Colonic mucosa (tissue), 4 donors: Measurements from ENCODE around the gene ANKS1B. TPM values are rescaled to one million over a fixed set of nuclear protein-coding genes. Genes with fewer than 3 reads are reported as not detected.

ENCODE experiments used
- DNase-seq: peaks from one replicate; pipeline ENCODE4 v3.0.0-alpha.2; 2020
- H3K27ac ChIP-seq: fragments of 200-600 bp; one replicate; pipeline ENCODE4 v1.8.0; 2021
- H3K27me3 ChIP-seq: fragments of 200-600 bp; one replicate; pipeline ENCODE4 v1.8.0; 2021
- H3K36me3 ChIP-seq: fragments of 200-600 bp; one replicate; pipeline ENCODE4 v1.8.0; 2021
- H3K4me1 ChIP-seq: fragments of 200-600 bp; one replicate; pipeline ENCODE4 v1.8.0; 2021; ENCODE audit warnings: mild to moderate bottlenecking
- H3K4me3 ChIP-seq: fragments of 200-600 bp; one replicate; pipeline ENCODE4 v1.8.0; 2021
- H3K9ac ChIP-seq, 2 donors: one replicate each; pipeline ENCODE4 v1.7.0; 2013; ENCODE audit warnings: control low read depth in 2 of 2, low read depth in 2 of 2, low read length in 2 of 2
- H3K9me3 ChIP-seq: fragments of 200-600 bp; one replicate; pipeline ENCODE4 v1.8.0; 2021
- intact Hi-C: fragments of 100-400 bp; cut with DNase I; formaldehyde crosslinking; loops from one replicate; pipeline ENCODE4 v1.14.1; 2022
- total RNA-seq, 2 donors: library from RNA; stranded (reverse); fragmentation: NEBNext Ultra II Directional in 1 of 2; extraction: Animal tissue kit (Norgen Biotek cat#: 25700) in 1 of 2; gene quantifications; one replicate each; pipeline ENCODE4 v1.2.1, GENCODE V29; 2021
- TF ChIP-seq, protein P1 (sequence below): fragments of 200-600 bp; IDR thresholded peaks from one replicate; pipeline ENCODE4 v1.8.0; 2022; ENCODE audit warnings: antibody characterized with exemption, mild to moderate bottlenecking
- donor health status: healthy.
- donor health status: DM: no; HTN: no; CAD: no.
- donor health status: DM: no; HTN: no; CAD: no.

The ANKS1B gene
- total RNA-seq, 2 donors from 2014 or later, result 1.7 to 3.3 TPM

DNA sequence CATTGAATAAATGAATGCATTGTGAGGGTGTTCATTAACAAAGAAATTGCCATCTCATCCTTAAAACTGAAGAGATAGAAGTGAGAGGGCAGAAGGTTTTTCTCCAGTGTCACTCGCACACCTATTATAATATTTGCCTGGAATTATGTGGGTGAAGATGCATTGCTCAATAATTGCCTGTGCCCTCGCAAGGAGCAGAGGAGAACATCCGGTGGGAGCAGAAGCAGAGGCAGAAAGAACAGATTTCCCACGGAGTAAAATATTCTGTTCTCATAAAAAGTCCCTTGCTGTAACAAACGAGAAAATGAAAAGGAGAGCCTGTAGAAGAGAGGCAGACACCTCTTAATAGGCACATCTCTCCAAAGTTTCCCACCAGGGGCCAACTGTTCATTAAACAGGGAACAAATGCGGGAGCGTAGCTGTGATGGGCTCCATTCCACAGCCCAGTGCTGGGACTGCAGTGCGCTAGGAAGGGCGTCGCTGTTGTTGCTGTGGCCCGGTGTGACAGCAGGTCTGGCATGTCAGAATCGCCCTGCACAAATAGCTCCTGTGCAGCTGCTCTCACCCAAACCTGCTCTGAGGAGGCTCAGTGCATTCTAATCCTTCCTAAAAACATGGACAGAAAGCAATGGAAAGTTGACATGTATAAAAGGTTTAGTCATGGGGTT is 979.8 kb downstream of the ANKS1B start:
- H3K27ac ChIP-seq, result no peak overlapping the region
- intact Hi-C loops, result no loop called here
- H3K27me3 ChIP-seq, result no peaks in the 10 kb centered on the region
- no peaks in the 10 kb centered on the region for H3K36me3 ChIP-seq
- no peak for DNase-seq
- H3K4me3 ChIP-seq, result no peak overlapping the region
- no peaks in the 10 kb centered on the region for H3K4me1 ChIP-seq
- no peaks in the 10 kb centered on the region for H3K9me3 ChIP-seq
- TF ChIP-seq, protein P1, sequence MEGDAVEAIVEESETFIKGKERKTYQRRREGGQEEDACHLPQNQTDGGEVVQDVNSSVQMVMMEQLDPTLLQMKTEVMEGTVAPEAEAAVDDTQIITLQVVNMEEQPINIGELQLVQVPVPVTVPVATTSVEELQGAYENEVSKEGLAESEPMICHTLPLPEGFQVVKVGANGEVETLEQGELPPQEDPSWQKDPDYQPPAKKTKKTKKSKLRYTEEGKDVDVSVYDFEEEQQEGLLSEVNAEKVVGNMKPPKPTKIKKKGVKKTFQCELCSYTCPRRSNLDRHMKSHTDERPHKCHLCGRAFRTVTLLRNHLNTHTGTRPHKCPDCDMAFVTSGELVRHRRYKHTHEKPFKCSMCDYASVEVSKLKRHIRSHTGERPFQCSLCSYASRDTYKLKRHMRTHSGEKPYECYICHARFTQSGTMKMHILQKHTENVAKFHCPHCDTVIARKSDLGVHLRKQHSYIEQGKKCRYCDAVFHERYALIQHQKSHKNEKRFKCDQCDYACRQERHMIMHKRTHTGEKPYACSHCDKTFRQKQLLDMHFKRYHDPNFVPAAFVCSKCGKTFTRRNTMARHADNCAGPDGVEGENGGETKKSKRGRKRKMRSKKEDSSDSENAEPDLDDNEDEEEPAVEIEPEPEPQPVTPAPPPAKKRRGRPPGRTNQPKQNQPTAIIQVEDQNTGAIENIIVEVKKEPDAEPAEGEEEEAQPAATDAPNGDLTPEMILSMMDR, result no peak
- no peak overlapping the region for H3K9ac ChIP-seq

DNA sequence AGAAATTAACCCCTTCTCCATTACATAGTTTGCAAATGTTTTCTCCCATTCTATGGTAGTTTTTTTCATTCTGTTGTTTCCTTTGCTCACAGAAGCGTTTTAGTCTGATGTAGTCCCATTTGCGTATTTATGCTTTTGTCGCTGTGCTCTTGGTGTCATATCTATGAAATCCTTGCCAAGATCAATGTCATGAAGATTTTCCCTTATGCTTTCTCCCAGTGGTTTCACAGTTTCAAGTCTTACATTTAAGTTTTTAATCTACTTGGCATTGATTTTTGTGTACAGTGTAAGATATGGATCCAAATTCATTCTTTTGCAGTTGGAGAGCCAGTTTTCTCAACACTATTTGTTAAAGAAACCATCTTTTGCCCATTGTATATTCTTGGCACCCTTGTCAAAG is 982.0 kb downstream of the ANKS1B start:
- Histone ChIP-seq H3K27ac (no peak overlapping the region), H3K4me1 (no peaks in the 10 kb centered on the region), H3K27me3 (no peaks in the 10 kb centered on the region), H3K4me3 (no peak overlapping the region), H3K36me3 (no peaks in the 10 kb centered on the region), H3K9me3 (no peaks in the 10 kb centered on the region), H3K9ac (no peak overlapping the region)
- no peak for DNase-seq
- TF ChIP-seq, protein P1, result no peak
- intact Hi-C loops, result no loop called here

DNA sequence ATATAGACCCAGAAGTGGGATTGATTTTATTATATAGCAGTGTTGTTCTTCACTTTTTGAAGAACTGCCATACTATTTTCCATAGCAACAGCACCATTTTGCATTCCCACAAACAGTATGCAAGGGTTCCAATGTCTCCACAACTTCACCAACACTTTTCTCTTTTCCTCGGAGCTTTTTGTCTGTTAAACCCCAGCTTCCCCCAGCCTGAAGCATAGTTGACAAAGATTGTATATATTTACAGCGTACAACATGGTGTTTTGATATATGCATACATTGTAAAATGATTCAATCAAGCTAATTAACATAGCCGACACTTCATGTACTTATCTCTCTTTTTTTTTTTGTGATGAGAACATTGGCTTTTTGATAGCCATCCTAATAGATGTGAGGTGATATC is 982.6 kb downstream of the ANKS1B start:
- no peaks in the 10 kb centered on the region for H3K4me1 ChIP-seq
- DNase-seq, result no peak
- no peaks in the 10 kb centered on the region for H3K36me3 ChIP-seq
- H3K9ac ChIP-seq, result no peak overlapping the region
- TF ChIP-seq, protein P1, result no peak
- no peak overlapping the region for H3K27ac ChIP-seq
- H3K9me3 ChIP-seq, result no peaks in the 10 kb centered on the region
- intact Hi-C loops, result no loop called here
- no peaks in the 10 kb centered on the region for H3K27me3 ChIP-seq
- H3K4me3 ChIP-seq, result no peak overlapping the region

DNA sequence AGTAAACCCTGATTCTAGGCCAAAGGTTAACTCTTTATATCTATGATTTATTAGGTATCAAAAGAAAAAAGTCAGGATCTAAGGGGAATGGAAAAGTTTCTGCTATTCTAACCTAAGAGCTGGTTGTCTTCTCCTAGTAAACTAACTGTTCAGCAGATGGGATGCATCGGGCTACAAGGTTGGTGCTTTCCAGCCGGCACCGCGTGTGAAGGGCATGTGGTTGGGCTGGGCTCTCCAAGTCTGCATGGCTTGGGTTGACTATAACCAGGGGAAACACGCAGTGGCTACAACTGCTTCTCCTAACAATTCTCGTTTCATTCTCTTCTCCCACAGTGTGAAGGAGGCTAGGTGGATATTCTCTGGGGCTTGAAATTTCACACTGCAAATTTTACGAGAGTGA is 985.2 kb downstream of the ANKS1B start:
- intact Hi-C loops, result loop anchor here (10.0 kb wide), 1 partner anchor 275 kb away; no protein-coding TSS in a partner anchor
- TF ChIP-seq, protein P1, result no peak
- H3K27me3 ChIP-seq, result no peaks in the 10 kb centered on the region
- H3K27ac ChIP-seq, result no peak overlapping the region
- no peaks in the 10 kb centered on the region for H3K9me3 ChIP-seq
- no peak overlapping the region for H3K9ac ChIP-seq
- no peak for DNase-seq
- no peaks in the 10 kb centered on the region for H3K36me3 ChIP-seq
- no peaks in the 10 kb centered on the region for H3K4me1 ChIP-seq
- no peak overlapping the region for H3K4me3 ChIP-seq

DNA sequence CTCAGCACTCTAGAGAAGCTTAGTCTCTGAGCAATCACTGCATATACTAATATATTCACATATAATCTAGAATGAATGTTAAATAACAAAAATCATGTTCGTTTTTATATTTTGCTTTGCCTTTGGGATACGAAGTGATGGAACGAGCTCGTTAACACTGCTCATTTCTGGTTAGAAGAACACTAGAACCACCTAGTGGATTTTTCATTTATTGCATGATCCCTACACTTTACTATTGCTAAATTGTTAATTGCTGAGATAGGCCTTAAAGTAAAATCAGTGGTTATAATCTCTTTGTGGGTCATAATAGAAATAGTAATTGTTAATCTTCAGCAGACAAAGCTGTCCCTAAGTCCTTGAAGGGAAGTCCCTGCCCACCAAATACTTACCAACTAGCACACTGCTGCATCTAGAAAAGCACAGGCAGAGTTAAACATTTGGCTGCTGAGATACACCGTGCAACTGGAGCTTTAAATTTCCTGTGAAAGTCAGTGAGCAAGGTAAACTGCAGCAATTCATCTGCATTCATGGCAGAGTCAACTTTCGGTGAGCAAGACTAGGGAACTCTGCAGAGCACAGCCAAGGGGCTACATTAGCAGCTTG is 985.9 kb downstream of the ANKS1B start:
- no peak for DNase-seq
- Histone ChIP-seq H3K4me3 (no peak overlapping the region), H3K36me3 (no peaks in the 10 kb centered on the region), H3K9ac (no peak overlapping the region), H3K9me3 (no peaks in the 10 kb centered on the region), H3K4me1 (no peaks in the 10 kb centered on the region), H3K27me3 (no peaks in the 10 kb centered on the region), H3K27ac (no peak overlapping the region)
- TF ChIP-seq, protein P1, result peak; percentile 56
- intact Hi-C loops, result loop anchor here (10.0 kb wide), 1 partner anchor 274 kb away; no protein-coding TSS in a partner anchor
